GM19397 (cell line): ENCODE measurements around the gene SLC9A3.
A peak's percentile ranks its signal among the peaks of the same experiment; 100 is the strongest.
"Not testable (repeated sequence)": the region's sequence is repeated elsewhere in the genome, so short reads cannot be mapped to it uniquely, and the experiment has no call there.

Source experiments
- ATAC-seq: cut with Tn5 transposase; IDR thresholded peaks from one replicate; pipeline ENCODE4 v1.9.1; 2021; ENCODE audit warnings: mild to moderate bottlenecking, moderate library complexity; ENCODE audit not compliant: unreplicated experiment

Gene SLC9A3

GRCh38 chr5:478369-478981, 45.8 kb downstream of the SLC9A3 start:
- no peak for ATAC-seq

GRCh38 chr5:477871-478270, 46.4 kb downstream of the SLC9A3 start:
- ATAC-seq, result no peak

- no peak for ATAC-seq
Observed at GRCh38 chr5:477247-477646, 47.0 kb downstream of the SLC9A3 start.

GRCh38 chr5:476814-477175, 47.5 kb downstream of the SLC9A3 start:
- ATAC-seq, result no peak

- ATAC-seq, result no peak
Observed at GRCh38 chr5:476102-476813, 48.0 kb downstream of the SLC9A3 start.

GRCh38 chr5:475704-476101, 48.5 kb downstream of the SLC9A3 start:
- no peak for ATAC-seq

- no peak for ATAC-seq
Observed at GRCh38 chr5:474840-475661, 49.2 kb downstream of the SLC9A3 start.

GRCh38 chr5:474232-474839, 49.9 kb downstream of the SLC9A3 start:
- not testable (repeated sequence) for ATAC-seq

GRCh38 chr5:473551-474192, 50.6 kb downstream of the SLC9A3 start:
- peak; percentile 20 for ATAC-seq

- peak; percentile 72 for ATAC-seq
Observed at GRCh38 chr5:472656-473550, 51.3 kb downstream of the SLC9A3 start.

GRCh38 chr5:472076-472655, 52.1 kb downstream of the SLC9A3 start:
- peak; percentile 4 for ATAC-seq

- ATAC-seq, result no peak
Observed at GRCh38 chr5:471750-472058, 52.5 kb downstream of the SLC9A3 start.

GRCh38 chr5:470961-471749, 53.1 kb downstream of the SLC9A3 start:
- ATAC-seq, result no peak

- no peak for ATAC-seq
Observed at GRCh38 chr5:469752-470483, 54.3 kb downstream of the SLC9A3 start.

- ATAC-seq, result no peak
Observed at GRCh38 chr5:468401-468800, 55.8 kb downstream of the SLC9A3 start.

- ATAC-seq, result no peak
Observed at GRCh38 chr5:466661-467310, 57.5 kb downstream of the SLC9A3 start.

- no peak for ATAC-seq
Observed at GRCh38 chr5:465591-466403, 58.5 kb downstream of the SLC9A3 start.
